Activated naive CD8-positive, alpha-beta T cell treated with anti-CD3 and anti-CD28 coated beads for 36 hours (primary cell): ENCODE data around the gene CCDC124. TPM values are rescaled to one million over a fixed set of nuclear protein-coding genes. Genes with fewer than 3 reads are reported as not detected.

Experiments
- DNase-seq: peaks from one replicate; pipeline ENCODE4 v3.0.0; 2021
- H3K27ac Mint-ChIP-seq: one replicate; pipeline ENCODE4 v1.8.0; 2022; ENCODE audit warnings: mild to moderate bottlenecking, moderate library complexity, mixed read lengths
- H3K27me3 Mint-ChIP-seq: one replicate; pipeline ENCODE4 v1.8.0; 2022; ENCODE audit warnings: mild to moderate bottlenecking, mixed read lengths
- H3K36me3 Mint-ChIP-seq: one replicate; pipeline ENCODE4 v1.8.0; 2021; ENCODE audit warnings: mild to moderate bottlenecking, mixed read lengths
- H3K4me1 Mint-ChIP-seq: one replicate; pipeline ENCODE4 v1.8.0; 2021; ENCODE audit warnings: mixed read lengths
- H3K4me3 Mint-ChIP-seq: one replicate; pipeline ENCODE4 v1.8.0; 2022; ENCODE audit warnings: mild to moderate bottlenecking, moderate library complexity, mixed read lengths
- H3K9me3 Mint-ChIP-seq: one replicate; pipeline ENCODE4 v1.8.0; 2022; ENCODE audit warnings: mixed read lengths
- total RNA-seq, 2 experiments: library from RNA; stranded (reverse); gene quantifications; one replicate each; pipeline ENCODE4 v1.2.3, GENCODE V29; 2021

The CCDC124 gene
- total RNA-seq, 2 experiments from 2014 or later: 159 to 160 TPM

GRCh38 chr19:17946965-17947784 is 14.4 kb downstream of the CCDC124 start:
- Mint-ChIP-seq H3K27ac (peak overlapping the region; percentile 91), H3K27me3 (peaks cover 33% of the 10 kb centered on the region), H3K36me3 (no peaks in the 10 kb centered on the region), H3K9me3 (no peaks in the 10 kb centered on the region), H3K4me3 (peak overlapping the region; percentile 83), H3K4me1 (peaks cover 41% of the 10 kb centered on the region)
- DNase-seq: no peak

GRCh38 chr19:17947815-17948513 is 15.1 kb downstream of the CCDC124 start:
- peak overlapping the region; percentile 72 for H3K4me3 Mint-ChIP-seq
- peaks cover 41% of the 10 kb centered on the region for H3K4me1 Mint-ChIP-seq
- H3K9me3 Mint-ChIP-seq: no peaks in the 10 kb centered on the region
- peaks cover 40% of the 10 kb centered on the region for H3K27me3 Mint-ChIP-seq
- H3K36me3 Mint-ChIP-seq: no peaks in the 10 kb centered on the region
- DNase-seq: peak; percentile 99
- no peak overlapping the region for H3K27ac Mint-ChIP-seq

- peaks cover 46% of the 10 kb centered on the region for H3K27me3 Mint-ChIP-seq
- no peak for DNase-seq
- no peaks in the 10 kb centered on the region for H3K36me3 Mint-ChIP-seq
- no peak overlapping the region for H3K27ac Mint-ChIP-seq
- peak overlapping the region; percentile 72 for H3K4me3 Mint-ChIP-seq
- H3K9me3 Mint-ChIP-seq: no peaks in the 10 kb centered on the region
- peaks cover 41% of the 10 kb centered on the region for H3K4me1 Mint-ChIP-seq
Measured at GRCh38 chr19:17948514-17948900, 15.7 kb downstream of the CCDC124 start.

- Mint-ChIP-seq H3K9me3 (no peaks in the 10 kb centered on the region), H3K27ac (peak overlapping the region; percentile 8), H3K4me1 (peaks cover 41% of the 10 kb centered on the region), H3K27me3 (peaks cover 52% of the 10 kb centered on the region), H3K4me3 (peak overlapping the region; percentile 72), H3K36me3 (no peaks in the 10 kb centered on the region)
- no peak for DNase-seq
Measured at GRCh38 chr19:17948931-17949930, 16.4 kb downstream of the CCDC124 start.

GRCh38 chr19:17949956-17950309 is 17.1 kb downstream of the CCDC124 start:
- peak overlapping the region; percentile 71 for H3K4me3 Mint-ChIP-seq
- peaks cover 56% of the 10 kb centered on the region for H3K27me3 Mint-ChIP-seq
- H3K36me3 Mint-ChIP-seq: no peaks in the 10 kb centered on the region
- no peak for DNase-seq
- H3K27ac Mint-ChIP-seq: no peak overlapping the region
- H3K4me1 Mint-ChIP-seq: peaks cover 41% of the 10 kb centered on the region
- H3K9me3 Mint-ChIP-seq: no peaks in the 10 kb centered on the region

GRCh38 chr19:17950310-17951156 is 17.7 kb downstream of the CCDC124 start:
- H3K27me3 Mint-ChIP-seq: peaks cover 58% of the 10 kb centered on the region
- no peak overlapping the region for H3K27ac Mint-ChIP-seq
- H3K4me1 Mint-ChIP-seq: peaks cover 41% of the 10 kb centered on the region
- no peaks in the 10 kb centered on the region for H3K36me3 Mint-ChIP-seq
- H3K4me3 Mint-ChIP-seq: peak overlapping the region; percentile 71
- no peaks in the 10 kb centered on the region for H3K9me3 Mint-ChIP-seq
- DNase-seq: peak; percentile 49

- Mint-ChIP-seq H3K4me3 (peak overlapping the region; percentile 71), H3K27me3 (peaks cover 65% of the 10 kb centered on the region), H3K27ac (no peak overlapping the region), H3K4me1 (peaks cover 38% of the 10 kb centered on the region), H3K9me3 (no peaks in the 10 kb centered on the region), H3K36me3 (no peaks in the 10 kb centered on the region)
- no peak for DNase-seq
Measured at GRCh38 chr19:17951157-17951989, 18.6 kb downstream of the CCDC124 start.

- H3K4me1 Mint-ChIP-seq: peaks cover 32% of the 10 kb centered on the region
- no peak for DNase-seq
- H3K9me3 Mint-ChIP-seq: no peaks in the 10 kb centered on the region
- peaks cover 71% of the 10 kb centered on the region for H3K27me3 Mint-ChIP-seq
- H3K4me3 Mint-ChIP-seq: no peak overlapping the region
- H3K27ac Mint-ChIP-seq: no peak overlapping the region
- no peaks in the 10 kb centered on the region for H3K36me3 Mint-ChIP-seq
Measured at GRCh38 chr19:17951990-17952976, 19.5 kb downstream of the CCDC124 start.

- H3K4me1 Mint-ChIP-seq: peaks cover 29% of the 10 kb centered on the region
- H3K9me3 Mint-ChIP-seq: no peaks in the 10 kb centered on the region
- no peak overlapping the region for H3K27ac Mint-ChIP-seq
- no peak for DNase-seq
- H3K4me3 Mint-ChIP-seq: no peak overlapping the region
- H3K36me3 Mint-ChIP-seq: no peaks in the 10 kb centered on the region
- H3K27me3 Mint-ChIP-seq: peaks cover 75% of the 10 kb centered on the region
Measured at GRCh38 chr19:17953316-17953801, 20.5 kb downstream of the CCDC124 start.

- Mint-ChIP-seq H3K4me3 (no peak overlapping the region), H3K4me1 (peaks cover 24% of the 10 kb centered on the region), H3K27me3 (peaks cover 73% of the 10 kb centered on the region), H3K36me3 (no peaks in the 10 kb centered on the region), H3K27ac (no peak overlapping the region), H3K9me3 (no peaks in the 10 kb centered on the region)
- no peak for DNase-seq
Measured at GRCh38 chr19:17953869-17954268, 21.1 kb downstream of the CCDC124 start.

- Mint-ChIP-seq H3K4me3 (no peak overlapping the region), H3K36me3 (no peaks in the 10 kb centered on the region), H3K27me3 (peaks cover 67% of the 10 kb centered on the region), H3K4me1 (peaks cover 19% of the 10 kb centered on the region), H3K9me3 (no peaks in the 10 kb centered on the region), H3K27ac (no peak overlapping the region)
- no peak for DNase-seq
Measured at GRCh38 chr19:17954401-17954800, 21.6 kb downstream of the CCDC124 start.

GRCh38 chr19:17957149-17957849 is 24.5 kb downstream of the CCDC124 start:
- no peak overlapping the region for H3K27ac Mint-ChIP-seq
- peaks cover 51% of the 10 kb centered on the region for H3K27me3 Mint-ChIP-seq
- H3K9me3 Mint-ChIP-seq: no peaks in the 10 kb centered on the region
- no peaks in the 10 kb centered on the region for H3K36me3 Mint-ChIP-seq
- no peak overlapping the region for H3K4me3 Mint-ChIP-seq
- no peak for DNase-seq
- H3K4me1 Mint-ChIP-seq: no peaks in the 10 kb centered on the region
